GM21515 (cell line): ENCODE data around the gene MSMB.
"Not testable (repeated sequence)": the region's sequence is repeated elsewhere in the genome, so short reads cannot be mapped to it uniquely, and the experiment has no call there.

Experiments
- ATAC-seq: cut with Tn5 transposase; IDR thresholded peaks from one replicate; pipeline ENCODE4 v1.9.1; 2021; ENCODE audit not compliant: unreplicated experiment

Gene MSMB

GRCh38 chr10:46070749-46071148, 24.7 kb upstream of the MSMB start:
- no peak for ATAC-seq

- ATAC-seq: no peak
These were observed 23.8 kb upstream of the MSMB start for GRCh38 chr10:46069771-46070463.

- no peak for ATAC-seq
These were observed 22.8 kb upstream of the MSMB start for GRCh38 chr10:46068905-46069304.

DNA sequence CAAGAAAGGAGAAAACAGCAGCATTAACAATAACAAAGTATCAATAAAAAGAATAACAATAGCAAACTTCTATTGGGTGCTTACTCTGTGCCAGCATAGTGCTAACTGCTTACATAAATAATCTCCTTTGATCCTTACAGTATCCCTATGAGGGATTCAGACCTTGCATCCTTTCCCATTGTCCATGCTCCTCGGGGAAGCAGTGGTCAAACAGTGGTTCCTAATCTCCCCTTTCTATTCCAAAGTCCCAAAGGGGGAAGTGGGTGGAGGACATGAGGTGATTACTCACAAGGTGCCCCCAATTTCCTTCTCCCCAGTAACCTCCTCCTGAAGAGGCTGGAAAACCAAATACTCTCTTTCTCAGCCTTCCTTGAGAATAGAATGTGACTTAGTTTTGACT, 22.0 kb upstream of the MSMB start:
- no peak for ATAC-seq

DNA sequence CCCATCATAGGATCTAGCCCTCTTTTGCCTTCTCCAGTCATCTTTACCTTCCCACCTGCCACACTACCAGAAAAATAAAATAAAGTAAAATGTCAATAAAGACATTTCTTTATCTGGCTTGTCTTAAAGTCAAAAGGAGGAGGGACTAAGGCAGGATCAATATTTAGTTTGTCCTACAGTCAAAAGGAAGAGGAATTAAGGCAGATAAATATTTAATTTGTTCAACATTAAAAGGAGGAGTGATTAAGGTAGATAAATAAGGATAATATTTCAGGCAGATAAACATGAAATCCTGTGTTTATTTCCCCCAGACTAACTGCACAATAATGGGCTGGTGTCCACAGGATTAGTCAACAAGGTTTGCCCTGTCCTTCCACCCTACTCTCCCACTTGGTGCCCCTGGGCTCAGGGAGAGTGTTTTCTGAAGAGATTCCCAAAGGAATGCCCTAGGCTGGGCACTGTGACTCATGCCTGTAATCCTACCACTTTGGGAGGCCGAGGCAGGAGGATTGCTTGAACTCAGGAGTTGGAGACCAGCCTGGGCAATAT, 18.3 kb upstream of the MSMB start:
- ATAC-seq: no peak

- ATAC-seq: no peak
These were observed 16.8 kb upstream of the MSMB start for GRCh38 chr10:46062723-46063428.

- ATAC-seq: no peak
These were observed 14.6 kb upstream of the MSMB start for GRCh38 chr10:46060706-46061105.

DNA sequence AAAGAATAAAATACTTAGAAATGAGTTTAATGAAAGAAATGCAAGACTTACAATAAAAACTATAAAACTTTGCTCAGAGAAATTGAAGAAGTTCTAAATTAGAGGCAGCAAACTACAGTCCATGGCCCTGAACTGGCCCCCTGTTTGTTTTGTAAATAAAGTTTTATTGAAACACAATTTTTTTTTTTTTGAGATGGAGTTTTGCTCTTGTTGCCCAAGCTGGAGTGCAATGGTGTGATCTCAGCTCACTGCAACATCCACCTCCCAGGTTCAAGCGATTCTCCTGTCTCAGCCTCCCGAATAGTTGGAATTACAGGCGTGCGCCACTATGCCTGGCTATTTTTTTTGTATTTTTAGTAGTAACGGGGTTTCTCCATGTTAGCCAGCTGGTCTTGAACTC, 11.9 kb upstream of the MSMB start:
- ATAC-seq: not testable (repeated sequence)

- no peak for ATAC-seq
These were observed 11.0 kb upstream of the MSMB start for GRCh38 chr10:46057038-46057437.

- ATAC-seq: no peak
These were observed 9.7 kb upstream of the MSMB start for GRCh38 chr10:46055771-46056170.

GRCh38 chr10:46053534-46054434, 7.7 kb upstream of the MSMB start:
- no peak for ATAC-seq

GRCh38 chr10:46052791-46053375, 6.8 kb upstream of the MSMB start:
- no peak for ATAC-seq

- no peak for ATAC-seq
These were observed 6.2 kb upstream of the MSMB start for GRCh38 chr10:46052057-46052790.

- no peak for ATAC-seq
These were observed 5.0 kb upstream of the MSMB start for GRCh38 chr10:46050941-46051623.

DNA sequence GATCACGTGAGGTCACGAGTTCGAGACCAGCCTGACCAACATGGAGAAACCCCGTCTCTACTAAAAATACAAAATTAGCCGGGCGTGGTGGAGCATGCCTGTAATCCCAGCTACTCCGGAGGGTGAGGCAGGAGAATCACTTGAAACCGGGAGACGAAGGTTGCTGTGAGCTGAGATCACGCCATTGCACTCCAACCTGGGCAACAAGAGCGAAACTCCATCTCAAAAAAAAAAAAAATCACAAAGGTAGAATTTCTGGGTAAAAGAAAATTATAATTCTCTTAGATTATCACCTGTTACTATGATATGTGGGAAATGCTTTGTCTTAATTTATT, 3.4 kb upstream of the MSMB start:
- ATAC-seq: not testable (repeated sequence)

- ATAC-seq: no peak
These were observed 2.1 kb upstream of the MSMB start for GRCh38 chr10:46048152-46048551.

- ATAC-seq: no peak
These were observed 3.5 kb downstream of the MSMB start for GRCh38 chr10:46042527-46042926.

- ATAC-seq: no peak
These were observed 6.1 kb downstream of the MSMB start for GRCh38 chr10:46040004-46040403.

DNA sequence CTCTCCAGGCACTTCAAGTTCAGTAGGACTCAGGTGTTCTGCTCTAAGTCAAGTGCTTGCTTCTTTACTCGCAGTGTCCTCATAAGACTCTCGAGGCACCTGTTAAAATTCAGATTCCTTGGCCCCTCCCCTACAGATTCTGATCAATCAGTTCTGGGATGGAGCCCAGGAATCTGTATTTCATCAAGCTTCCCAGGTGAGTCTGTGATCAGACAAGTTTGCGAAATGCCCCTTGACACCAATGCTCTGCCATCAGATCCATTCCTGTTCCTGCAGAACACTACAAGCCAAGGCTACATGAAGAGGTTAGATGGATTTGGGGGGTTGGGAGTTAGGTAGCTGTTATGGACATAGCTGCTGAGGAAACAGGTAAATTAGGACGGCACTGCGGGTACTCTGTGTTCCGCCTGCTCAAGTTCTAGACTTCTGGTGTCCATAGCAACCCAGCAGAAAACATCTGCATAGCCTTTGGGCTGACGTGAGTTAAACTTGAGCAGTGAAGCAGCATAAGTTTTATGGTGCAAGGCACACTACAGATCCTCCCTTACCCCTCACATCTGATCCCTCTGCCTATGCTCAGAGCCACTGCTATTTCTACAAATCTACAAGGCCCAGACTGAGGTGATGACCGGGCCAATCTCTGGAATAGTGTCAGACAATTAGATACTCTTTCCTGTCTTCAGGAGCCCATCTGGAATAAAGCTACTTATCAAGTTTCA, 8.8 kb downstream of the MSMB start:
- no peak for ATAC-seq
